Ishikawa (cell line): Measurements from ENCODE around the gene CHAF1A.

Source experiments
- CEBPB ChIP-seq: IDR thresholded peaks from 2 replicates; pipeline ENCODE4 v1.6.1; 2012
- CREB1 ChIP-seq: IDR thresholded peaks from 2 replicates; pipeline ENCODE4 v1.6.1; 2012; ENCODE audit warnings: low read depth
- EP300 ChIP-seq: IDR thresholded peaks from 2 replicates; pipeline ENCODE4 v1.6.1; 2012; ENCODE audit warnings: borderline replicate concordance
- FOXM1 ChIP-seq: IDR thresholded peaks from 2 replicates; pipeline ENCODE4 v1.6.1; 2012; ENCODE audit warnings: low read depth, borderline replicate concordance
- MAX ChIP-seq: IDR thresholded peaks from 2 replicates; pipeline ENCODE4 v1.6.1; 2012
- RAD21 ChIP-seq: IDR thresholded peaks from 2 replicates; pipeline ENCODE4 v1.6.1; 2012; ENCODE audit warnings: low read depth
- TAF1 ChIP-seq: IDR thresholded peaks from 2 replicates; pipeline ENCODE4 v1.6.1; 2012; ENCODE audit warnings: low read depth, mild to moderate bottlenecking
- TEAD4 ChIP-seq: IDR thresholded peaks from 2 replicates; pipeline ENCODE4 v1.6.1; 2012
- ZBTB7A ChIP-seq: IDR thresholded peaks from 2 replicates; pipeline ENCODE4 v1.6.1; 2012; ENCODE audit warnings: low read depth

GRCh38 chr19:4457654-4458395, 55.4 kb downstream of the CHAF1A start, which contains the start of gene UBXN6:
- TF ChIP-seq EP300 (no peak; the same call in 1 of the 2 replicates), FOXM1 (no peak), TEAD4 (peak; percentile 45; the same call in 1 of the 2 replicates), CEBPB (no peak), RAD21 (no peak), TAF1 (peak; percentile 67; the same call in 1 of the 2 replicates), CREB1 (no peak), MAX (peak; percentile 86), ZBTB7A (no peak)
